Middle frontal gyrus (tissue), 1 donor: ENCODE data around the gene GATAD1.
"Not testable (repeated sequence)": the region's sequence is repeated elsewhere in the genome, so short reads cannot be mapped to it uniquely, and the experiment has no call there.

Source experiments
- DNase-seq: peaks from one replicate; pipeline ENCODE4 v3.0.0-alpha.2; 2015; ENCODE audit warnings: low spot score; ENCODE audit errors: extremely low spot score

GATAD1 gene

GRCh38 chr7:92447345-92448204, at the start of gene GATAD1:
Gene GATAD1 (plus strand): TSS chr7:92447482. CDS start chr7:92447730, 248 bp downstream.
- peak; percentile 93 for DNase-seq

- DNase-seq = no peak
These were observed 49.7 kb upstream of the GATAD1 start for GRCh38 chr7:92397542-92397941.

- no peak for DNase-seq
These were observed 47.3 kb upstream of the GATAD1 start for GRCh38 chr7:92400013-92400412.

- DNase-seq = no peak
These were observed 44.1 kb upstream of the GATAD1 start for GRCh38 chr7:92402920-92403759.

- DNase-seq = no peak
These were observed 43.6 kb upstream of the GATAD1 start for GRCh38 chr7:92403760-92404074.

- no peak for DNase-seq
These were observed 43.1 kb upstream of the GATAD1 start for GRCh38 chr7:92404170-92404614.

GRCh38 chr7:92409357-92409756, 37.9 kb upstream of the GATAD1 start:
- no peak for DNase-seq

GRCh38 chr7:92410162-92410561, 37.1 kb upstream of the GATAD1 start:
- not testable (repeated sequence) for DNase-seq

- no peak for DNase-seq
These were observed 34.5 kb upstream of the GATAD1 start for GRCh38 chr7:92412745-92413144.

GRCh38 chr7:92413550-92413949, 33.7 kb upstream of the GATAD1 start:
- DNase-seq = no peak

- no peak for DNase-seq
These were observed 32.1 kb upstream of the GATAD1 start for GRCh38 chr7:92415225-92415624.

GRCh38 chr7:92417913-92418312, 29.4 kb upstream of the GATAD1 start:
- DNase-seq = no peak

GRCh38 chr7:92421676-92422435, 25.4 kb upstream of the GATAD1 start:
- no peak for DNase-seq

GRCh38 chr7:92422926-92423325, 24.4 kb upstream of the GATAD1 start:
- DNase-seq = no peak

GRCh38 chr7:92423710-92424131, 23.6 kb upstream of the GATAD1 start:
- DNase-seq = no peak

GRCh38 chr7:92425311-92425947, 21.9 kb upstream of the GATAD1 start:
- no peak for DNase-seq

GRCh38 chr7:92427193-92427592, 20.1 kb upstream of the GATAD1 start:
- no peak for DNase-seq

GRCh38 chr7:92432299-92432946, 14.9 kb upstream of the GATAD1 start:
- no peak for DNase-seq

GRCh38 chr7:92433019-92433418, 14.3 kb upstream of the GATAD1 start:
- no peak for DNase-seq

GRCh38 chr7:92435542-92435941, 11.7 kb upstream of the GATAD1 start:
- DNase-seq = no peak
